IMR-90 (cell line): ENCODE data around the gene PRR12. TPM values are rescaled to one million over a fixed set of nuclear protein-coding genes. Genes with fewer than 3 reads are reported as not detected.

Experiments
- ATAC-seq: fragments of 200-7000 bp; cut with Tn5 transposase; 2 replicates; pipeline ENCODE4 v1.9.1; 2020; ENCODE audit warnings: low read depth, mild to moderate bottlenecking, moderate library complexity
- BruUV-seq: library from RNA; stranded (reverse); fragments of 400-500 nt; replicated peaks from 2 replicates; lab custom pipeline; 2021; lab: Mats Ljungman, UMichigan
- CTCF ChIA-PET: fragments of 300-600 bp; formaldehyde crosslinking; extraction: SDS; loops from one replicate; lab custom pipeline; 2021; ENCODE audit warnings: antibody characterized with exemption; lab: Yijun Ruan, JAX
- POLR2A ChIA-PET: fragments of 300-600 bp; sonication (Branson Sonifier 250); formaldehyde crosslinking; loops from one replicate; lab custom pipeline; 2022; ENCODE audit warnings: antibody characterized with exemption; ENCODE audit not compliant: unreplicated experiment; lab: Charles Lee
- DNase-seq: peaks from one replicate; pipeline ENCODE4 v3.0.0; 2013
- H2AFZ ChIP-seq: replicated peaks from 2 replicates; pipeline ENCODE3; 2013; ENCODE audit warnings: low read length, mild to moderate bottlenecking; ENCODE audit not compliant: poor library complexity
- H2AK5ac ChIP-seq: 2 replicates; pipeline ENCODE4 v1.6.1; 2013; ENCODE audit warnings: low read depth, low read length, inconsistent platforms
- H2AK9ac ChIP-seq: replicated peaks from 2 replicates; pipeline ENCODE3; 2013; ENCODE audit warnings: mild to moderate bottlenecking, low read depth, low read length, moderate library complexity; ENCODE audit not compliant: poor library complexity
- H2BK120ac ChIP-seq: 2 replicates; pipeline ENCODE4 v1.6.1; 2013; ENCODE audit warnings: low read depth, low read length, inconsistent platforms
- H2BK15ac ChIP-seq: 3 replicates; pipeline ENCODE4 v1.6.1; 2013; ENCODE audit warnings: low read depth, low read length, inconsistent platforms
- H2BK20ac ChIP-seq: 2 replicates; pipeline ENCODE4 v1.6.1; 2013; ENCODE audit warnings: low read depth, mild to moderate bottlenecking, inconsistent platforms, low read length, moderate library complexity
- H2BK5ac ChIP-seq: 2 replicates; pipeline ENCODE4 v1.6.1; 2013; ENCODE audit warnings: mild to moderate bottlenecking, low read depth, low read length, inconsistent platforms; ENCODE audit not compliant: poor library complexity, severe bottlenecking
- H3K14ac ChIP-seq: replicated peaks from 2 replicates; pipeline ENCODE4 v1.6.1; 2013; ENCODE audit warnings: low read depth, low read length, inconsistent platforms
- H3K18ac ChIP-seq: 2 replicates; pipeline ENCODE4 v1.6.1; 2013; ENCODE audit warnings: low read depth, low read length, control low read depth
- H3K23ac ChIP-seq: 2 replicates; pipeline ENCODE4 v1.6.1; 2013; ENCODE audit warnings: low read depth, low read length, inconsistent platforms
- H3K27ac ChIP-seq: 2 replicates; pipeline ENCODE4 v1.5.1; 2013; ENCODE audit warnings: mild to moderate bottlenecking, control low read depth, low read length; ENCODE audit not compliant: insufficient read depth
- H3K27me3 ChIP-seq: 2 replicates; pipeline ENCODE4 v1.6.1; 2013; ENCODE audit warnings: low read length; ENCODE audit not compliant: control insufficient read depth, insufficient read depth
- H3K36me3 ChIP-seq: 2 replicates; pipeline ENCODE4 v1.6.1; 2013; ENCODE audit warnings: low read length, mixed read lengths; ENCODE audit not compliant: control insufficient read depth, insufficient read depth
- H3K4ac ChIP-seq: 2 replicates; pipeline ENCODE4 v1.6.1; 2013; ENCODE audit warnings: low read depth, low read length, inconsistent platforms
- H3K4me1 ChIP-seq: 2 replicates; pipeline ENCODE4 v1.6.1; 2013; ENCODE audit warnings: low read length, mixed read lengths; ENCODE audit not compliant: control insufficient read depth, insufficient read depth
- H3K4me2 ChIP-seq: 2 replicates; pipeline ENCODE4 v1.6.1; 2013; ENCODE audit warnings: low read depth, mild to moderate bottlenecking, control low read depth, low read length, moderate library complexity
- H3K4me3 ChIP-seq: 2 replicates; pipeline ENCODE4 v1.5.1; 2013; ENCODE audit warnings: low read depth, mild to moderate bottlenecking, control low read depth, low read length, moderate library complexity; ENCODE audit not compliant: insufficient read depth
- H3K56ac ChIP-seq: 2 replicates; pipeline ENCODE4 v1.6.1; 2013; ENCODE audit warnings: low read length, inconsistent platforms; ENCODE audit not compliant: insufficient read depth; ENCODE audit errors: extremely low read depth
- H3K79me1 ChIP-seq, 2 experiments: 2 replicates each; pipeline ENCODE4 v1.6.1; 2013; ENCODE audit warnings: low read length in 2 of 2, inconsistent platforms in 1 of 2, low read depth in 1 of 2
- H3K9ac ChIP-seq: 2 replicates; pipeline ENCODE4 v1.6.1; 2013; ENCODE audit warnings: low read depth, low read length, control low read depth
- H3K9me1 ChIP-seq: 2 replicates; pipeline ENCODE4 v1.6.1; 2013; ENCODE audit warnings: low read length, inconsistent platforms; ENCODE audit not compliant: insufficient read depth
- H3K9me3 ChIP-seq: 2 replicates; pipeline ENCODE4 v1.6.1; 2013; ENCODE audit warnings: low read length; ENCODE audit not compliant: control insufficient read depth, insufficient read depth
- H4K20me1 ChIP-seq: 2 replicates; pipeline ENCODE4 v1.6.1; 2013; ENCODE audit warnings: low read length, inconsistent platforms; ENCODE audit not compliant: insufficient read depth
- H4K5ac ChIP-seq: 2 replicates; pipeline ENCODE4 v1.6.1; 2013; ENCODE audit warnings: mild to moderate bottlenecking, low read depth, low read length, control low read depth
- H4K8ac ChIP-seq, 2 experiments: 2 replicates each; pipeline ENCODE4 v1.6.1; 2013; ENCODE audit warnings: low read depth in 2 of 2, low read length in 2 of 2, control low read depth in 1 of 2, inconsistent platforms in 1 of 2
- H4K91ac ChIP-seq: 2 replicates; pipeline ENCODE4 v1.6.1; 2013; ENCODE audit warnings: low read depth, low read length, inconsistent platforms; ENCODE audit not compliant: insufficient read depth
- BHLHE40 ChIP-seq: fragments of 150-350 bp; IDR thresholded peaks from 2 replicates; pipeline ENCODE4 v1.6.1; 2016; ENCODE audit warnings: mild to moderate bottlenecking, low read depth, low read length
- CEBPB ChIP-seq: IDR thresholded peaks from 2 replicates; pipeline ENCODE4 v1.6.1; 2012; ENCODE audit warnings: low read depth, low read length, improper control_type of control experiment
- CHD1 ChIP-seq: IDR thresholded peaks from 2 replicates; pipeline ENCODE4 v1.6.1; 2012; ENCODE audit warnings: low read depth, low read length, improper control_type of control experiment
- ELK1 ChIP-seq: fragments of 150-350 bp; IDR thresholded peaks from 2 replicates; pipeline ENCODE4 v1.6.1; 2016; ENCODE audit warnings: low read depth, mild to moderate bottlenecking, low read length, moderate library complexity, borderline replicate concordance
- FOS ChIP-seq: fragments of 150-350 bp; IDR thresholded peaks from 2 replicates; pipeline ENCODE4 v1.6.1; 2016; ENCODE audit warnings: low read depth, low read length
- MAFK ChIP-seq: IDR thresholded peaks from 2 replicates; pipeline ENCODE4 v1.6.1; 2012; ENCODE audit warnings: low read depth, low read length, improper control_type of control experiment
- MAZ ChIP-seq: IDR thresholded peaks from 2 replicates; pipeline ENCODE4 v1.6.1; 2012; ENCODE audit warnings: low read depth, mild to moderate bottlenecking, low read length, improper control_type of control experiment, moderate library complexity, borderline replicate concordance
- MXI1 ChIP-seq: IDR thresholded peaks from 2 replicates; pipeline ENCODE4 v1.6.1; 2012; ENCODE audit warnings: low read depth, mild to moderate bottlenecking, low read length, moderate library complexity, borderline replicate concordance
- NFE2L2 ChIP-seq: fragments of 150-350 bp; IDR thresholded peaks from 2 replicates; pipeline ENCODE4 v1.6.1; 2016; ENCODE audit warnings: low read depth, mild to moderate bottlenecking, low read length
- POLR2A ChIP-seq: IDR thresholded peaks from 2 replicates; pipeline ENCODE4 v1.6.1; 2012; ENCODE audit warnings: mild to moderate bottlenecking, low read depth, low read length
- RAD21 ChIP-seq: IDR thresholded peaks from 2 replicates; pipeline ENCODE4 v1.6.1; 2012; ENCODE audit warnings: low read length, improper control_type of control experiment
- RCOR1 ChIP-seq: IDR thresholded peaks from 2 replicates; pipeline ENCODE4 v1.6.1; 2012; ENCODE audit warnings: mild to moderate bottlenecking, low read length, improper control_type of control experiment; ENCODE audit not compliant: insufficient replicate concordance
- RFX5 ChIP-seq: IDR thresholded peaks from 2 replicates; pipeline ENCODE4 v1.8.0; 2012; ENCODE audit warnings: low read depth, mild to moderate bottlenecking, low read length, moderate library complexity
- SMC3 ChIP-seq: fragments of 150-350 bp; IDR thresholded peaks from 2 replicates; pipeline ENCODE4 v1.6.1; 2016; ENCODE audit warnings: low read depth, mild to moderate bottlenecking, antibody characterized with exemption, low read length, moderate library complexity
- USF2 ChIP-seq: fragments of 150-350 bp; IDR thresholded peaks from 2 replicates; pipeline ENCODE4 v1.6.1; 2017; ENCODE audit warnings: mild to moderate bottlenecking, antibody characterized with exemption, low read length, low read depth
- WGBS, 2 experiments: methylation state at CpG; one replicate each; pipeline versions ENCODE4 v1.1.5 to v1.1.7; 2013; ENCODE audit warnings: missing lambda C conversion rate in 2 of 2; ENCODE audit not compliant: insufficient read length in 1 of 2; ENCODE audit errors: extremely low coverage in 2 of 2; 5-methylcytosine and 5-hydroxymethylcytosine counted together
- dilution Hi-C: fragments of 300-500 bp; cut with HindIII; formaldehyde crosslinking; loops from one replicate; pipeline ENCODE4 v1.14.3; 2018; ENCODE audit warnings: low sequenced_read_pairs; ENCODE audit not compliant: unreplicated experiment
- in situ Hi-C: fragments of 300-500 bp; cut with MboI; formaldehyde crosslinking; loops from 3 replicates; pipeline ENCODE4 v1.14.3; 2019; ENCODE audit warnings: low sequenced_read_pairs, inconsistent platforms, mixed read lengths
- intact Hi-C: fragments of 100-400 bp; cut with micrococcal nuclease; formaldehyde crosslinking; loops from 2 replicates; pipeline ENCODE4 v1.10.0; 2022
- polyA plus RNA-seq, 3 experiments: library from polyadenylated mRNA; depleted of rRNA; stranded (reverse); fragments of >200 nt; gene quantifications; 2 replicates each; pipeline ENCODE4 v1.2.3, GENCODE V29; 2012; ENCODE audit warnings: low replicate concordance in 1 of 3
- total RNA-seq: library from RNA; depleted of rRNA; stranded (reverse); fragments of >200 nt; gene quantifications from 2 replicates; pipeline ENCODE4 v1.2.3, GENCODE V29; 2012
- TF ChIP-seq, protein P1 (sequence below): conservative IDR thresholded peaks from 2 replicates; pipeline ENCODE4 v1.5.1; 2012; ENCODE audit warnings: mild to moderate bottlenecking, low read depth, low read length, improper control_type of control experiment

PRR12 gene
- total and polyA plus RNA-seq, 2 of the 4 experiments (the other 2 are of a cell fraction): 0.36 to 4.1 TPM

DNA sequence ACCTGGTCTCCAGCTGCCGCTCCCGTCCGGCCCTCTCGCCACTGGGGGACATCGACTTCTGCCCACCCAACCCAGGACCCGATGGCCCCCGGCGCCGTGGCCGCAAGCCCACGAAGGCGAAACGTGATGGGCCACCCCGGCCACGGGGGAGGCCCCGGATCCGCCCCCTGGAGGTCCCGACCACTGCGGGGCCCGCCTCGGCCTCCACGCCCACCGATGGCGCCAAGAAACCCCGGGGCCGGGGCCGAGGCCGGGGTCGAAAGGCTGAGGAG is 6.7 kb downstream of the PRR12 start:
- no peak overlapping the region for H3K4ac ChIP-seq
- H4K91ac ChIP-seq: no peak overlapping the region
- H3K27me3 ChIP-seq: no peaks in the 10 kb centered on the region
- no peak overlapping the region for H3K56ac ChIP-seq
- no peak overlapping the region for H2BK20ac ChIP-seq
- no peak overlapping the region for H3K18ac ChIP-seq
- ChIA-PET POLR2A (interaction anchor here (0.6 kb wide), 2 partner anchors 19 to 88 kb away, joined by 3 to 5 read pairs; no protein-coding TSS in a partner anchor), CTCF (interaction anchor here (0.7 kb wide), 1 partner anchor 68 kb away, joined by 4 read pairs; no protein-coding TSS in a partner anchor)
- no peak overlapping the region for H4K5ac ChIP-seq
- no peak overlapping the region for H4K8ac ChIP-seq
- peaks cover 69% of the 10 kb centered on the region for H3K36me3 ChIP-seq
- peaks cover 6% of the 10 kb centered on the region; the same call in 1 of the 2 replicates for H3K4me1 ChIP-seq
- no peak overlapping the region for H2BK120ac ChIP-seq
- peaks cover 3% of the 10 kb centered on the region; the same call in 1 of the 2 replicates for H3K9me1 ChIP-seq
- no peak overlapping the region for H2AFZ ChIP-seq
- in situ Hi-C loops (no loop called here), dilution Hi-C loops (no loop called here), intact Hi-C loops (no loop called here)
- no peak overlapping the region for H2BK15ac ChIP-seq
- no peak overlapping the region for H2AK5ac ChIP-seq
- no peak overlapping the region for H3K27ac ChIP-seq
- BruUV-seq: no TSS peak
- no peak overlapping the region for H3K4me3 ChIP-seq
- no peaks in the 10 kb centered on the region for H3K9me3 ChIP-seq
- H4K20me1 ChIP-seq: peaks cover 41% of the 10 kb centered on the region
- 97% methylated on average over 22 of the region's 29 CpGs; no CpG with 5 or more reads in 1 of the 2 experiments for WGBS, 2 experiments
- H2AK9ac ChIP-seq: no peak overlapping the region
- no peak for TF ChIP-seq MAZ
- no peak for TF ChIP-seq RFX5
- no peak for TF ChIP-seq CEBPB
- TF ChIP-seq CHD1: no peak
- no peak for TF ChIP-seq NFE2L2
- TF ChIP-seq, protein P1, sequence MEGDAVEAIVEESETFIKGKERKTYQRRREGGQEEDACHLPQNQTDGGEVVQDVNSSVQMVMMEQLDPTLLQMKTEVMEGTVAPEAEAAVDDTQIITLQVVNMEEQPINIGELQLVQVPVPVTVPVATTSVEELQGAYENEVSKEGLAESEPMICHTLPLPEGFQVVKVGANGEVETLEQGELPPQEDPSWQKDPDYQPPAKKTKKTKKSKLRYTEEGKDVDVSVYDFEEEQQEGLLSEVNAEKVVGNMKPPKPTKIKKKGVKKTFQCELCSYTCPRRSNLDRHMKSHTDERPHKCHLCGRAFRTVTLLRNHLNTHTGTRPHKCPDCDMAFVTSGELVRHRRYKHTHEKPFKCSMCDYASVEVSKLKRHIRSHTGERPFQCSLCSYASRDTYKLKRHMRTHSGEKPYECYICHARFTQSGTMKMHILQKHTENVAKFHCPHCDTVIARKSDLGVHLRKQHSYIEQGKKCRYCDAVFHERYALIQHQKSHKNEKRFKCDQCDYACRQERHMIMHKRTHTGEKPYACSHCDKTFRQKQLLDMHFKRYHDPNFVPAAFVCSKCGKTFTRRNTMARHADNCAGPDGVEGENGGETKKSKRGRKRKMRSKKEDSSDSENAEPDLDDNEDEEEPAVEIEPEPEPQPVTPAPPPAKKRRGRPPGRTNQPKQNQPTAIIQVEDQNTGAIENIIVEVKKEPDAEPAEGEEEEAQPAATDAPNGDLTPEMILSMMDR: no peak
- no peak for TF ChIP-seq RAD21
- TF ChIP-seq FOS: no peak
- TF ChIP-seq ELK1: no peak
- no peak for TF ChIP-seq RCOR1
- no peak for TF ChIP-seq BHLHE40
- no peak for TF ChIP-seq SMC3
- no peak for TF ChIP-seq USF2
- TF ChIP-seq POLR2A: no peak
- no peak for TF ChIP-seq MXI1
- TF ChIP-seq MAFK: no peak
- H3K23ac ChIP-seq: no peak overlapping the region
- DNase-seq: no peak
- H3K4me2 ChIP-seq: no peak overlapping the region
- H3K9ac ChIP-seq: no peak overlapping the region
- no peak overlapping the region for H3K14ac ChIP-seq
- no peak for ATAC-seq
- no peak overlapping the region for H2BK5ac ChIP-seq
- peaks cover 24 to 50% of the 10 kb centered on the region in 2 experiments for H3K79me1 ChIP-seq
